H1 (cell line): ENCODE results near the gene MS4A18. TPM values are rescaled to one million over a fixed set of nuclear protein-coding genes. Genes with fewer than 3 reads are reported as not detected.

Experiments used
- CHD7 ChIP-seq: fragments of 300-600 bp; sonication (generic); IDR thresholded peaks from 2 replicates; pipeline ENCODE4 v1.7.1; 2012; ENCODE audit warnings: low read length, moderate library complexity, mild to moderate bottlenecking, inconsistent platforms; ENCODE audit not compliant: insufficient replicate concordance
- CREB1 ChIP-seq: IDR thresholded peaks from 2 replicates; pipeline ENCODE4 v1.6.1; 2012; ENCODE audit warnings: inconsistent platforms
- EGR1 ChIP-seq: IDR thresholded peaks from 2 replicates; pipeline ENCODE4 v1.6.1; 2011; ENCODE audit warnings: low read depth, low read length, borderline replicate concordance
- EZH2 ChIP-seq: fragments of 200-600 bp; sonication (generic); IDR thresholded peaks from 2 replicates; pipeline ENCODE4 v1.7.1; 2012; ENCODE audit warnings: low read depth, mild to moderate bottlenecking, moderate library complexity, low read length, inconsistent platforms; ENCODE audit not compliant: severe bottlenecking
- SAP30 ChIP-seq: fragments of 300-600 bp; sonication (generic); IDR thresholded peaks from 2 replicates; pipeline ENCODE4 v1.7.1; 2012; ENCODE audit warnings: low read length, moderate library complexity, mild to moderate bottlenecking, inconsistent platforms; ENCODE audit not compliant: insufficient read depth, insufficient replicate concordance
- SIRT6 ChIP-seq: IDR thresholded peaks from one replicate; pipeline ENCODE4 v1.7.1; 2012; ENCODE audit warnings: low read length, inconsistent platforms
- SRF ChIP-seq: IDR thresholded peaks from 2 replicates; pipeline ENCODE4 v1.6.1; 2011; ENCODE audit warnings: mild to moderate bottlenecking, low read depth, low read length, moderate library complexity
- TAF1 ChIP-seq: IDR thresholded peaks from 2 replicates; pipeline ENCODE4 v1.6.1; 2011; ENCODE audit warnings: mild to moderate bottlenecking, low read depth, low read length
- polyA plus RNA-seq, 7 experiments: library from polyadenylated mRNA; depleted of rRNA in 3 of 7; stranded (reverse) in 5 of 7; unstranded in 2 of 7; fragments of >200 nt in 5 of 7; fragments of 200-250 nt in 2 of 7; gene quantifications; 1 replicate in 5 of 7; 2 replicates in 1 of 7; 4 replicates in 1 of 7; pipeline versions ENCODE4 v1.2.1 to v1.2.3, GENCODE V29; 2011 to 2013; ENCODE audit warnings: missing spikeins in 2 of 7, mixed read lengths in 2 of 7
- total RNA-seq: library from RNA; stranded (reverse); fragmentation: NEBNext Ultra II Directional; extraction: Animal tissue kit (Norgen Biotek cat#: 25700); gene quantifications from 2 replicates; pipeline ENCODE4 v1.2.1, GENCODE V29; 2021
- TF ChIP-seq, protein P1 (sequence below): IDR thresholded peaks from 2 replicates; pipeline ENCODE4 v1.6.1; 2011; ENCODE audit warnings: low read depth, mild to moderate bottlenecking, low read length; ENCODE audit not compliant: insufficient read depth
- TF ChIP-seq, protein P2 (sequence below): IDR thresholded peaks from 2 replicates; pipeline ENCODE4 v1.6.1; 2012; ENCODE audit warnings: low read length, inconsistent platforms

The MS4A18 gene
- total and polyA plus RNA-seq, 2 of the 8 experiments (the other 6 are each of a cell fraction or from before 2014, with no cell fraction given): not detected

- TF ChIP-seq CHD7 (no peak), SAP30 (no peak), TAF1 (no peak), EZH2 (no peak), SIRT6 (no peak), SRF (no peak), CREB1 (no peak), EGR1 (no peak)
- TF ChIP-seq, protein P1, sequence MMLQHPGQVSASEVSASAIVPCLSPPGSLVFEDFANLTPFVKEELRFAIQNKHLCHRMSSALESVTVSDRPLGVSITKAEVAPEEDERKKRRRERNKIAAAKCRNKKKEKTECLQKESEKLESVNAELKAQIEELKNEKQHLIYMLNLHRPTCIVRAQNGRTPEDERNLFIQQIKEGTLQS: no peak
- TF ChIP-seq, protein P2, sequence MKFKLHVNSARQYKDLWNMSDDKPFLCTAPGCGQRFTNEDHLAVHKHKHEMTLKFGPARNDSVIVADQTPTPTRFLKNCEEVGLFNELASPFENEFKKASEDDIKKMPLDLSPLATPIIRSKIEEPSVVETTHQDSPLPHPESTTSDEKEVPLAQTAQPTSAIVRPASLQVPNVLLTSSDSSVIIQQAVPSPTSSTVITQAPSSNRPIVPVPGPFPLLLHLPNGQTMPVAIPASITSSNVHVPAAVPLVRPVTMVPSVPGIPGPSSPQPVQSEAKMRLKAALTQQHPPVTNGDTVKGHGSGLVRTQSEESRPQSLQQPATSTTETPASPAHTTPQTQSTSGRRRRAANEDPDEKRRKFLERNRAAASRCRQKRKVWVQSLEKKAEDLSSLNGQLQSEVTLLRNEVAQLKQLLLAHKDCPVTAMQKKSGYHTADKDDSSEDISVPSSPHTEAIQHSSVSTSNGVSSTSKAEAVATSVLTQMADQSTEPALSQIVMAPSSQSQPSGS: no peak
Observed at GRCh38 chr11:60748225-60748624, 23.7 kb downstream of the MS4A18 start (continued).
